Transverse colon (tissue), 4 donors: Measurements from ENCODE around the gene TBX2.

Experiments used
- CTCF ChIP-seq, 5 experiments: fragments of 200-600 bp in 3 of 5; fragments of 450-650 bp in 2 of 5; sonication (generic) in 3 of 5; IDR thresholded peaks; 1 replicate in 2 of 5; 2 replicates in 3 of 5; pipeline ENCODE4 v1.5.1; 2016 to 2017; ENCODE audit warnings: antibody characterized with exemption in 5 of 5, inconsistent platforms in 3 of 5, mild to moderate bottlenecking in 2 of 5, moderate library complexity in 1 of 5
- POLR2A ChIP-seq: fragments of 450-650 bp; IDR thresholded peaks from one replicate; pipeline ENCODE4 v1.6.1; 2016; ENCODE audit warnings: antibody characterized with exemption, mild to moderate bottlenecking, moderate library complexity
- POLR2AphosphoS5 ChIP-seq, 3 donors: sonication (generic); formaldehyde crosslinking; IDR thresholded peaks; one replicate each; pipeline ENCODE4 v1.6.1; 2016; ENCODE audit warnings: antibody characterized with exemption in 3 of 3

GRCh38 chr17:61422869-61423268 is 23.2 kb downstream of the TBX2 start:
- no peak for TF ChIP-seq CTCF (IDR thresholded peaks at IDR 0.05)
- no peak for TF ChIP-seq POLR2A
- TF ChIP-seq POLR2AphosphoS5 (IDR thresholded peaks at IDR 0.05): no peak
